ENCODE data around the gene SMARCA1.
"Not testable (repeated sequence)": the region's sequence is repeated elsewhere in the genome, so short reads cannot be mapped to it uniquely, and the experiment has no call there.

Gene SMARCA1

GRCh38 chrX:129523079-129523911 lies at the start of gene SMARCA1:
TSS of gene SMARCA1 (minus strand) at chrX:129523490. CDS start at chrX:129523370, 120 bp downstream.
- TF ChIP-seq CTCF (IDR thresholded peaks at IDR 0.05; ENCODE audit: insufficient read depth, low read depth, low read length, missing control alignments) = no peak
- no peak for DNase-seq (ENCODE audit: low read depth)
- H3K4me3 ChIP-seq (ENCODE audit: low read depth, low read length) = peak within 1 kb of the TSS; percentile 47

GRCh38 chrX:129572422-129572821 lies 49.1 kb upstream of the SMARCA1 start:
- H3K4me3 ChIP-seq (ENCODE audit: low read depth, low read length) = no peak overlapping the region
- no peak for DNase-seq (ENCODE audit: low read depth)
- TF ChIP-seq CTCF (IDR thresholded peaks at IDR 0.05; ENCODE audit: insufficient read depth, low read depth, low read length, missing control alignments) = no peak

GRCh38 chrX:129568349-129568748 lies 45.1 kb upstream of the SMARCA1 start:
- no peak overlapping the region for H3K4me3 ChIP-seq (ENCODE audit: low read depth, low read length)
- DNase-seq (ENCODE audit: low read depth) = no peak
- no peak for TF ChIP-seq CTCF (IDR thresholded peaks at IDR 0.05; ENCODE audit: insufficient read depth, low read depth, low read length, missing control alignments)

GRCh38 chrX:129566073-129566472 lies 42.8 kb upstream of the SMARCA1 start:
- no peak for DNase-seq (ENCODE audit: low read depth)
- H3K4me3 ChIP-seq (ENCODE audit: low read depth, low read length) = no peak overlapping the region
- no peak for TF ChIP-seq CTCF (IDR thresholded peaks at IDR 0.05; ENCODE audit: insufficient read depth, low read depth, low read length, missing control alignments)

- no peak for TF ChIP-seq CTCF (IDR thresholded peaks at IDR 0.05; ENCODE audit: insufficient read depth, low read depth, low read length, missing control alignments)
- DNase-seq (ENCODE audit: low read depth) = no peak
- no peak overlapping the region for H3K4me3 ChIP-seq (ENCODE audit: low read depth, low read length)
Observed at GRCh38 chrX:129565046-129565650, 41.9 kb upstream of the SMARCA1 start.

- not testable (repeated sequence) for H3K4me3 ChIP-seq (ENCODE audit: low read depth, low read length); DNase-seq (ENCODE audit: low read depth)
Observed at GRCh38 chrX:129564345-129564744, 41.1 kb upstream of the SMARCA1 start.

- H3K4me3 ChIP-seq (ENCODE audit: low read depth, low read length) = no peak overlapping the region
- no peak for DNase-seq (ENCODE audit: low read depth)
- no peak for TF ChIP-seq CTCF (IDR thresholded peaks at IDR 0.05; ENCODE audit: insufficient read depth, low read depth, low read length, missing control alignments)
Observed at GRCh38 chrX:129561453-129561852, 38.2 kb upstream of the SMARCA1 start.

Data from GM12865 (cell line).